Spleen (tissue), 7 donors: ENCODE results near the gene CNN2.

Source experiments
- CTCF ChIP-seq, 11 experiments: fragments of 200-600 bp in 7 of 11; fragments of 450-650 bp in 4 of 11; sonication (generic) in 4 of 11; IDR thresholded peaks in 8 of 11; conservative IDR thresholded peaks in 3 of 11; 1 replicate in 7 of 11; 2 replicates in 4 of 11; pipeline versions ENCODE4 v1.4.0 to v1.8.0; 2016 to 2021; ENCODE audit warnings: antibody characterized with exemption in 11 of 11, inconsistent platforms in 4 of 11, mild to moderate bottlenecking in 1 of 11
- POLR2A ChIP-seq, 3 donors: fragments of 450-650 bp; IDR thresholded peaks; one replicate each; pipeline ENCODE4 v1.5.1; 2017; ENCODE audit warnings: antibody characterized with exemption in 3 of 3, mild to moderate bottlenecking in 1 of 3
- POLR2AphosphoS5 ChIP-seq, 3 donors: sonication (generic); formaldehyde crosslinking; IDR thresholded peaks; one replicate each; pipeline ENCODE4 v1.5.1; 2017; ENCODE audit warnings: antibody characterized with exemption in 3 of 3
- donor health status: DM: no; HTN: no; CAD: no; lungs with moderate emphysema.
- donor health status: DM: no; HTN: no; CAD: no.
- donor health status: DM: no; HTN: no; CAD: no.

DNA sequence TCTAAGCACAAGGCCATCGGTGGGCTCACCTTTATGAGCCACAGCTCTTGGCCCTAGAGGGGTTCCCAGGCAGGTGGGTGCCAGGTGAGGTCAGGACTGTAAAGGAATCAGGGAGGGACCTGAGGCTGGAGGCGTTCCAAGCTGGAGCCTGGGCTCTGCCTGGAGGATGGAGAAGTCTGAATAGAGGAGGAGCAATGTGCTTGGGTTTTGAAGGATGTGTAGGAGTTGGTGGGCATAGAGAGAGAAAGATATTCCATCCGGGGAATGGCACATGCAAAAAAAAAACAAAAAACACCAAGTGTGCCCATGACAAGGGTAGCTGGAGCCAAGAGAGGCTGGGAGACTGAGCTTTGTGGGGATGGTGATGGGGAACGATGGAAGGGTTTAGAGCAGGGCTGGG, 23.8 kb upstream of the CNN2 start:
- TF ChIP-seq CTCF (IDR thresholded peaks at IDR 0.05 in 8 of 11, conservative IDR thresholded peaks at IDR 0.05 in 3 of 11) (no peak), POLR2A (IDR thresholded peaks at IDR 0.05) (no peak), POLR2AphosphoS5 (IDR thresholded peaks at IDR 0.05) (no peak)
